T follicular helper cell (primary cell): ENCODE measurements around the gene LRRC3.
"Not testable (repeated sequence)": the region's sequence is repeated elsewhere in the genome, so short reads cannot be mapped to it uniquely, and the experiment has no call there.

ENCODE experiments used
- DNase-seq: peaks from one replicate; pipeline ENCODE4 v3.0.0-alpha.2; 2020; ENCODE audit warnings: low read depth

Gene LRRC3

GRCh38 chr21:44478124-44478800 lies 23.0 kb downstream of the LRRC3 start:
- DNase-seq, result no peak

GRCh38 chr21:44478801-44479167 lies 23.5 kb downstream of the LRRC3 start:
- no peak for DNase-seq

GRCh38 chr21:44479556-44480199 lies 24.4 kb downstream of the LRRC3 start:
- not testable (repeated sequence) for DNase-seq

- DNase-seq, result no peak
Observed at GRCh38 chr21:44480200-44481053, 25.1 kb downstream of the LRRC3 start.

- DNase-seq, result no peak
Observed at GRCh38 chr21:44482581-44483287, 27.4 kb downstream of the LRRC3 start.

- DNase-seq, result no peak
Observed at GRCh38 chr21:44483288-44484237, 28.3 kb downstream of the LRRC3 start.

- DNase-seq, result no peak
Observed at GRCh38 chr21:44484498-44485253, 29.4 kb downstream of the LRRC3 start.

GRCh38 chr21:44485254-44485793 lies 30.0 kb downstream of the LRRC3 start:
- DNase-seq, result peak; percentile 26

GRCh38 chr21:44485796-44486195 lies 30.5 kb downstream of the LRRC3 start:
- no peak for DNase-seq

GRCh38 chr21:44486302-44486701 lies 31.0 kb downstream of the LRRC3 start:
- no peak for DNase-seq

GRCh38 chr21:44487831-44488230 lies 32.5 kb downstream of the LRRC3 start:
- DNase-seq, result peak; percentile 18

GRCh38 chr21:44489962-44490361 lies 34.7 kb downstream of the LRRC3 start:
- DNase-seq, result no peak

GRCh38 chr21:44490405-44490804 lies 35.1 kb downstream of the LRRC3 start:
- DNase-seq, result no peak

GRCh38 chr21:44490816-44491215 lies 35.5 kb downstream of the LRRC3 start:
- no peak for DNase-seq

GRCh38 chr21:44492567-44493385 lies 37.5 kb downstream of the LRRC3 start:
- DNase-seq, result no peak

- no peak for DNase-seq
Observed at GRCh38 chr21:44494418-44494817, 39.1 kb downstream of the LRRC3 start.

GRCh38 chr21:44494956-44495355 lies 39.6 kb downstream of the LRRC3 start:
- DNase-seq, result no peak

- no peak for DNase-seq
Observed at GRCh38 chr21:44495611-44496563, 40.6 kb downstream of the LRRC3 start.
